ENCODE data around the gene TRPM1. TPM values are rescaled to one million over a fixed set of nuclear protein-coding genes. Genes with fewer than 3 reads are reported as not detected.

The TRPM1 gene
- total RNA-seq (not detected in 2 replicates), polyA plus RNA-seq (not detected in 2 replicates), polyA minus RNA-seq (ENCODE audit: low replicate concordance) (not detected in 2 replicates)
- not detected in 2 replicates for polyA plus RNA-seq (2012)

GRCh38 chr15:31101262-31102038, at the start of gene TRPM1:
Gene TRPM1, minus strand, starts transcription at chr15:31101725. Its CDS starts 20,370 bp downstream, at chr15:31081355.
- no peaks in the 10 kb centered on the region for H3K9me3 ChIP-seq (ENCODE audit: control insufficient read depth, insufficient read depth, low read depth, low read length)
- H3K27ac ChIP-seq (ENCODE audit: insufficient read depth, low read length), result no peak within 1 kb of the TSS
- H3K4me3 ChIP-seq (replicated peaks in 1 of 4; ENCODE audit: control extremely low read depth in 1 of 4, insufficient read depth in 1 of 4, low read depth in 3 of 4, low read length in 4 of 4), result no peak within 1 kb of the TSS
- H3K4me2 ChIP-seq (ENCODE audit: extremely low read depth, insufficient read depth, low read length), result no peak within 1 kb of the TSS
- no peak for TF ChIP-seq EZH2 (IDR thresholded peaks at IDR 0.05; ENCODE audit: low read length, missing control alignments)
- TF ChIP-seq, protein P1, sequence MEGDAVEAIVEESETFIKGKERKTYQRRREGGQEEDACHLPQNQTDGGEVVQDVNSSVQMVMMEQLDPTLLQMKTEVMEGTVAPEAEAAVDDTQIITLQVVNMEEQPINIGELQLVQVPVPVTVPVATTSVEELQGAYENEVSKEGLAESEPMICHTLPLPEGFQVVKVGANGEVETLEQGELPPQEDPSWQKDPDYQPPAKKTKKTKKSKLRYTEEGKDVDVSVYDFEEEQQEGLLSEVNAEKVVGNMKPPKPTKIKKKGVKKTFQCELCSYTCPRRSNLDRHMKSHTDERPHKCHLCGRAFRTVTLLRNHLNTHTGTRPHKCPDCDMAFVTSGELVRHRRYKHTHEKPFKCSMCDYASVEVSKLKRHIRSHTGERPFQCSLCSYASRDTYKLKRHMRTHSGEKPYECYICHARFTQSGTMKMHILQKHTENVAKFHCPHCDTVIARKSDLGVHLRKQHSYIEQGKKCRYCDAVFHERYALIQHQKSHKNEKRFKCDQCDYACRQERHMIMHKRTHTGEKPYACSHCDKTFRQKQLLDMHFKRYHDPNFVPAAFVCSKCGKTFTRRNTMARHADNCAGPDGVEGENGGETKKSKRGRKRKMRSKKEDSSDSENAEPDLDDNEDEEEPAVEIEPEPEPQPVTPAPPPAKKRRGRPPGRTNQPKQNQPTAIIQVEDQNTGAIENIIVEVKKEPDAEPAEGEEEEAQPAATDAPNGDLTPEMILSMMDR (conservative IDR thresholded peaks at IDR 0.05 in 1 of 2, IDR thresholded peaks at IDR 0.05 in 1 of 2; ENCODE audit: low read depth in 1 of 2, low read length in 2 of 2), result no peak
- H4K20me1 ChIP-seq (ENCODE audit: control insufficient read depth, extremely low read depth, insufficient read depth, low read length), result no peaks in the 10 kb centered on the region
- no peak within 1 kb of the TSS for H3K9ac ChIP-seq (ENCODE audit: insufficient read depth, low read length)
- no peaks in the 10 kb centered on the region for H3K36me3 ChIP-seq (ENCODE audit: control insufficient read depth, insufficient read depth, low read length)
- H2AFZ ChIP-seq (ENCODE audit: low read length), result no peak within 1 kb of the TSS
- H3K4me1 ChIP-seq (ENCODE audit: control insufficient read depth, extremely low read depth, insufficient read depth, low read length), result no peaks in the 10 kb centered on the region
- DNase-seq (ENCODE audit: low read depth in 2 of 2), result no peak
- H3K79me2 ChIP-seq (ENCODE audit: control insufficient read depth, insufficient read depth, low read length), result no peaks in the 10 kb centered on the region
- H3K27me3 ChIP-seq (ENCODE audit: control insufficient read depth, insufficient read depth, low read length), result no peaks in the 10 kb centered on the region

DNA sequence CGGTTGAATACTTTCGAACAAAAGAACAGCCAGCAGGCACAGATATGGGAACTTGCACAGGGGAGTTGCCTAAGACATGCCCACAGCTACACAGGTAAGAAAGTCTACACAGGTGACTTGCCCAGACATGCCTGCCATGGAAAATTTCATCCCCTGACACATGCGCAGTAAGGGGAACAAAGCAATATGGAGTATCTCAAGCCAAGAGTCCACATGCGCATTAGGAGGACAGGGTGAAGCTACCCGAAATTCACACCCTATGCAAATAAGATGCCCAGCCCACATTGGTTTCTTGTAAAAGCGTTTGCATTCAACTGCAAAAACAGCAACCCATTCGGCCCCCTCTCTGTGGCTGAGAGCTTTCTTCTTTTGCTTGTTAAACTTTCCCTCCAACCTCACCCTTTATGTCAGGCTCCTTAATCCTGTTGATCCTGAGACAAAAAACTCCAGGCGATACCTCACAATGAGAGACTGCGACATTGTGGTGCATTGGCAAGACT, 49.3 kb upstream of the TRPM1 start:
- H3K4me1 ChIP-seq (ENCODE audit: control insufficient read depth, extremely low read depth, insufficient read depth, low read length), result no peaks in the 10 kb centered on the region
- H3K9me3 ChIP-seq (ENCODE audit: control insufficient read depth, insufficient read depth, low read depth, low read length), result no peaks in the 10 kb centered on the region
- no peak overlapping the region for H3K4me2 ChIP-seq (ENCODE audit: extremely low read depth, insufficient read depth, low read length)
- H3K36me3 ChIP-seq (ENCODE audit: control insufficient read depth, insufficient read depth, low read length), result no peaks in the 10 kb centered on the region
- H2AFZ ChIP-seq (ENCODE audit: low read length), result no peak overlapping the region
- DNase-seq (ENCODE audit: low read depth in 2 of 2), result no peak
- H4K20me1 ChIP-seq (ENCODE audit: control insufficient read depth, extremely low read depth, insufficient read depth, low read length), result no peaks in the 10 kb centered on the region
- TF ChIP-seq, protein P1 (conservative IDR thresholded peaks at IDR 0.05 in 1 of 2, IDR thresholded peaks at IDR 0.05 in 1 of 2; ENCODE audit: low read depth in 1 of 2, low read length in 2 of 2), result no peak
- no peak for TF ChIP-seq EZH2 (IDR thresholded peaks at IDR 0.05; ENCODE audit: low read length, missing control alignments)
- H3K27ac ChIP-seq (ENCODE audit: insufficient read depth, low read length), result no peak overlapping the region
- H3K79me2 ChIP-seq (ENCODE audit: control insufficient read depth, insufficient read depth, low read length), result no peaks in the 10 kb centered on the region
- H3K27me3 ChIP-seq (ENCODE audit: control insufficient read depth, insufficient read depth, low read length), result peaks cover 6% of the 10 kb centered on the region
- H3K4me3 ChIP-seq (replicated peaks in 1 of 4; ENCODE audit: control extremely low read depth in 1 of 4, insufficient read depth in 1 of 4, low read depth in 3 of 4, low read length in 4 of 4), result no peak overlapping the region
- no peak overlapping the region for H3K9ac ChIP-seq (ENCODE audit: insufficient read depth, low read length)

DNA sequence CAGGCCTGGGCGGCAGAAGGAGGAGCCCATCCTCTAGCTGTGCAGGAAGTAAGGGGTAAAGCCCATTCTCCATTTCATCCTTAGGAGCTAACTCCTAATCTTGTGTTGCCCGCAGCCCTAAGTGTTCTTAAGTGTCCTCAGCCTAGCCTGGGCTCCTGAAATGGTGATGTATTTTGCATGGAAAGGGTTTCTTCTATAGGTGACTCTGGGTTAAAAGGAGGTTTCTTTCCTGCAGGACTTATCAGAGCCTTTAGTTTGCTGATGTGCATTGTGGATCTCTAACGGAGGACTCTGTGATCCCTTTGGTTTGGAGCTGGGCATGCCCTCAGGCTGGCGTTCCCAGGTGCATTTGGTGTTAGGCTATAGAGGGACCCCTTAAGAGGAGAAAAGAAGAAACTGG, 48.5 kb upstream of the TRPM1 start:
- no peaks in the 10 kb centered on the region for H3K79me2 ChIP-seq (ENCODE audit: control insufficient read depth, insufficient read depth, low read length)
- no peak for TF ChIP-seq EZH2 (IDR thresholded peaks at IDR 0.05; ENCODE audit: low read length, missing control alignments)
- TF ChIP-seq, protein P1 (conservative IDR thresholded peaks at IDR 0.05 in 1 of 2, IDR thresholded peaks at IDR 0.05 in 1 of 2; ENCODE audit: low read depth in 1 of 2, low read length in 2 of 2), result no peak

More for the DNA sequence above, 48.5 kb upstream of the TRPM1 start:
- Histone ChIP-seq H4K20me1 (ENCODE audit: control insufficient read depth, extremely low read depth, insufficient read depth, low read length) (no peaks in the 10 kb centered on the region), H3K9me3 (ENCODE audit: control insufficient read depth, insufficient read depth, low read depth, low read length) (no peaks in the 10 kb centered on the region), H3K4me3 (replicated peaks in 1 of 4; ENCODE audit: control extremely low read depth in 1 of 4, insufficient read depth in 1 of 4, low read depth in 3 of 4, low read length in 4 of 4) (no peak overlapping the region), H3K4me2 (ENCODE audit: extremely low read depth, insufficient read depth, low read length) (no peak overlapping the region), H3K36me3 (ENCODE audit: control insufficient read depth, insufficient read depth, low read length) (no peaks in the 10 kb centered on the region), H3K27me3 (ENCODE audit: control insufficient read depth, insufficient read depth, low read length) (peaks cover 6% of the 10 kb centered on the region), H2AFZ (ENCODE audit: low read length) (no peak overlapping the region), H3K4me1 (ENCODE audit: control insufficient read depth, extremely low read depth, insufficient read depth, low read length) (no peaks in the 10 kb centered on the region), H3K27ac (ENCODE audit: insufficient read depth, low read length) (no peak overlapping the region), H3K9ac (ENCODE audit: insufficient read depth, low read length) (no peak overlapping the region)
- DNase-seq (ENCODE audit: low read depth in 2 of 2), result no peak

Measured in fibroblast of lung (primary cell).